HEK293T (cell line): ENCODE results near the gene SLC25A30.

Experiments used
- CTCF ChIA-PET: fragments of 350-600 bp; formaldehyde crosslinking; extraction: SDS; loops from one replicate; lab custom pipeline; 2021; ENCODE audit warnings: antibody characterized with exemption, inconsistent platforms; lab: Yijun Ruan, JAX
- POLR2A ChIA-PET: fragments of 350-600 bp; formaldehyde crosslinking; extraction: SDS; loops from one replicate; lab custom pipeline; 2020; ENCODE audit warnings: antibody characterized with exemption, inconsistent platforms; lab: Yijun Ruan, JAX
- DNase-seq: peaks from one replicate; pipeline ENCODE4 v3.0.0; 2012; ENCODE audit warnings: mixed read lengths; ENCODE audit errors: extremely low spot score
- ARNT ChIP-seq: fragments of 450-650 bp; IDR thresholded peaks from 2 replicates; pipeline ENCODE4 v1.6.1; 2017; ENCODE audit warnings: mild to moderate bottlenecking
- BHLHE40 ChIP-seq: fragments of 450-650 bp; IDR thresholded peaks from 2 replicates; pipeline ENCODE4 v1.6.1; 2016; ENCODE audit warnings: mild to moderate bottlenecking, moderate library complexity, borderline replicate concordance
- CTBP1 ChIP-seq: fragments of 450-650 bp; IDR thresholded peaks from 2 replicates; pipeline ENCODE4 v1.6.1; 2016; ENCODE audit warnings: borderline replicate concordance
- ELF4 ChIP-seq: fragments of 450-650 bp; IDR thresholded peaks from 2 replicates; pipeline ENCODE4 v1.6.1; 2017; ENCODE audit warnings: antibody characterized with exemption
- FOXA1 ChIP-seq: fragments of 450-650 bp; IDR thresholded peaks from 2 replicates; pipeline ENCODE4 v1.6.1; 2016; ENCODE audit warnings: mild to moderate bottlenecking
- FOXK2 ChIP-seq: fragments of 450-650 bp; IDR thresholded peaks from 2 replicates; pipeline ENCODE4 v1.6.1; 2016; ENCODE audit warnings: mild to moderate bottlenecking
- FOXM1 ChIP-seq: fragments of 450-650 bp; IDR thresholded peaks from 2 replicates; pipeline ENCODE4 v1.6.1; 2017; ENCODE audit warnings: mild to moderate bottlenecking, borderline replicate concordance
- HDGF ChIP-seq: fragments of 450-650 bp; IDR thresholded peaks from 2 replicates; pipeline ENCODE4 v1.6.1; 2017; ENCODE audit warnings: antibody characterized with exemption, borderline replicate concordance
- L3MBTL2 ChIP-seq: fragments of 450-650 bp; conservative IDR thresholded peaks from 2 replicates; pipeline ENCODE4 v1.6.1; 2016; ENCODE audit warnings: mild to moderate bottlenecking
- LEF1 ChIP-seq: fragments of 450-650 bp; IDR thresholded peaks from 2 replicates; pipeline ENCODE4 v1.6.1; 2017; ENCODE audit warnings: mild to moderate bottlenecking, borderline replicate concordance
- NFRKB ChIP-seq: fragments of 450-650 bp; IDR thresholded peaks from 2 replicates; pipeline ENCODE4 v1.6.1; 2016; ENCODE audit warnings: mild to moderate bottlenecking, moderate library complexity
- PKNOX1 ChIP-seq: fragments of 450-650 bp; IDR thresholded peaks from 2 replicates; pipeline ENCODE4 v1.6.1; 2016
- SP1 ChIP-seq: fragments of 450-650 bp; IDR thresholded peaks from 2 replicates; pipeline ENCODE4 v1.6.1; 2017
- SUZ12 ChIP-seq: fragments of 450-650 bp; IDR thresholded peaks from 2 replicates; pipeline ENCODE4 v1.6.1; 2016; ENCODE audit warnings: mild to moderate bottlenecking
- TARDBP ChIP-seq: fragments of 450-650 bp; IDR thresholded peaks from 2 replicates; pipeline ENCODE4 v1.6.1; 2016
- ZNF384 ChIP-seq: fragments of 450-650 bp; IDR thresholded peaks from 2 replicates; pipeline ENCODE4 v1.6.1; 2016

SLC25A30 gene

GRCh38 chr13:45451282-45451681, 33.1 kb upstream of the SLC25A30 start:
- DNase-seq = no peak
- POLR2A ChIA-PET = no interaction called here
- CTCF ChIA-PET = interaction anchor here (0.6 kb wide), 1 partner anchor 111 kb away, joined by 3 read pairs; no protein-coding TSS in a partner anchor
- TF ChIP-seq CTBP1 (no peak), HDGF (no peak), L3MBTL2 (no peak), SP1 (no peak), TARDBP (no peak), FOXM1 (no peak), LEF1 (no peak), PKNOX1 (no peak), FOXK2 (no peak), ARNT (no peak), ZNF384 (no peak), SUZ12 (no peak), FOXA1 (no peak), NFRKB (no peak), ELF4 (no peak), BHLHE40 (no peak)

DNA sequence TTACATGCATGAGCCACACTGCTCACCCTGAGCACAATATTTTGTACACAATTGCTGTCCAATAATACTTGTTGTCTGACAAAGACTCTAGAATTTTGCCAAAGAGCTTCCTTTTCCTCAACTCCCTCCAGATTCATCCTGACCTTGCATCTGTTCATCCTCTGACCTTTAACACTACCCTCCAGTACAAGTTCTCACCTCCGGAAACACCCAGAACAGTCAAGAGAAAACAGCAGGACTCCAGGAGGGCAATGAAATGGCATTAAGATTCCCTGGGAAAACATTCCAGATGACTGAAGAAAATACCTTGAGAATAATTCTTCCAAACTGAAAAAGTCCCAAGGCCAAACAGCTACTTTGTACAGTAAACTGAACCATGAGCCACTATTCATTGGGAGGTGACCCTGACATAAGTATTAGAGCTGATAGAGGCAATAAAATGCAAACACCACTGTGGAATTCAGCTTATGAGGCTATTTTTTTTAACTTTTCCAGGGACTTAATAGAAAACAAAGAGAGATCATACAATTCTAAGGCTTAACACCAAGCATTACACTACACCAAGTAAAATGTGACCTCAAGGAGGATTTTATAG, 30.9 kb upstream of the SLC25A30 start:
- ChIA-PET POLR2A (no interaction called here), CTCF (no interaction called here)
- DNase-seq = no peak

DNA sequence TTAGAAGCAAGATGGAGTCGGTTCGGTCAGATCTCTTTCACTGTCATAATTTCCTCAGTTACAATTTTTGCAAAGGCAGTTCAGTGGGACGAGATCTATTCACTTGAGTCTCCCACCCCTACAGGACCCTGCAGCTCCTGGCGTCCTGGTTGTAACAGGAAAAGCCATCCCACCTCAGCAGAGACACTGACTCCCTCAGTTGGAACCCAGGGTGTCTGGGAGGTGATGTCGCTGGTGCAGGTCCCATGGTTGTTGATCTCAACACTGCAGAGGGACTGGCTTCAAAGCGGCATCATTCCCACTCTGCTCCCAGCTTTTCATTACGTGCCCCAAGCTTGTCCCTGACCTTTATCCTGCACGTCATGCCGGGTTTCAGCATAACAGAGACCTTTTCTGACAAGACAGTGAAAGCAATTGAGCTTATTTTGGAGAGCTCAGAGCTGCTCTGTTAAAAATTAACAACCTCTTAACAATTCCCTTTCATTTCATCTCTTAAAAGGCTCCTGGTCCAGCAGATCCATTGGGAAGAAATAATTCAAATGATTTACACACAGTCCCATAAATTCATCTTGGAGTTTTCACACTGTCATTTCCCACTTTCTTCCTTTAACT, 29.0 kb upstream of the SLC25A30 start:
- ChIA-PET POLR2A (interaction anchor here (0.7 kb wide), 1 partner anchor 18 kb away, joined by 3 read pairs; the partner anchor contains the start of gene COG3), CTCF (no interaction called here)
- TF ChIP-seq L3MBTL2 = no peak
- TF ChIP-seq ELF4 = no peak
- TF ChIP-seq BHLHE40 = no peak
- TF ChIP-seq NFRKB = no peak
- TF ChIP-seq FOXK2 = no peak
- no peak for TF ChIP-seq ARNT
- TF ChIP-seq FOXM1 = no peak
- no peak for DNase-seq

More for the DNA sequence above, 30.9 kb upstream of the SLC25A30 start:
- no peak for TF ChIP-seq SUZ12
- no peak for TF ChIP-seq FOXM1

- TF ChIP-seq LEF1 (no peak), NFRKB (no peak), TARDBP (no peak), L3MBTL2 (no peak), CTBP1 (no peak), FOXK2 (no peak), BHLHE40 (no peak), ELF4 (no peak), ARNT (no peak), HDGF (no peak), FOXM1 (no peak), PKNOX1 (no peak), ZNF384 (no peak)
- DNase-seq = no peak
- POLR2A ChIA-PET = no interaction called here
- CTCF ChIA-PET = no interaction called here
Measured at GRCh38 chr13:45446181-45446580, 28.0 kb upstream of the SLC25A30 start.

DNA sequence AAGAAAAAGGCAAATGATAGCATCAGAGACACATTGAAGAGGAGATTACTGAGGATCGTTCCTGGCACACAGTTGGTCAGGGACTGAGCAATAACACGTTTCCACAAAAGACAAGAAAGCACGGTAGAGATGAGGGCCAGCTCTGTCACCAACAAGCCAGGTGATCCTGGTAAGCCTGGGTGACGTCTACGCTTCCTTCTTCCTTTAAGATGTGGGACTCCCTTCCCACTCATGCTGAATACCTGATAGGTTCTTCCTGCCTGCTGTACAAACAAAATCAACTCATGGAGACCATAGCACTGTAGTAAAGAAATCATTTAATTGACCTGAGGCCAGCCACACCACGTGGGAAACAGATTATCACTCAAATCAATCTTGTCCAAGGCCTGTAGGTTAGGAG, 26.9 kb upstream of the SLC25A30 start:
- ChIA-PET CTCF (no interaction called here), POLR2A (no interaction called here)
- no peak for DNase-seq
- TF ChIP-seq ELF4 = no peak
- TF ChIP-seq FOXM1 = no peak
- no peak for TF ChIP-seq PKNOX1
- TF ChIP-seq NFRKB = no peak
- no peak for TF ChIP-seq ARNT
- no peak for TF ChIP-seq TARDBP
- TF ChIP-seq SP1 = no peak
- no peak for TF ChIP-seq ZNF384
- TF ChIP-seq HDGF = no peak
- TF ChIP-seq FOXA1 = no peak
- no peak for TF ChIP-seq CTBP1
- no peak for TF ChIP-seq SUZ12
- no peak for TF ChIP-seq BHLHE40
- TF ChIP-seq FOXK2 = no peak
- TF ChIP-seq LEF1 = no peak
- TF ChIP-seq L3MBTL2 = no peak

GRCh38 chr13:45441633-45442032, 23.5 kb upstream of the SLC25A30 start:
- ChIA-PET POLR2A (no interaction called here), CTCF (no interaction called here)
- DNase-seq = no peak
- TF ChIP-seq HDGF (no peak), ZNF384 (no peak), CTBP1 (no peak), TARDBP (no peak), LEF1 (no peak), SUZ12 (no peak), NFRKB (no peak), PKNOX1 (no peak), ARNT (no peak)
